ENCODE measurements around the gene CALML4. TPM values are rescaled to one million over a fixed set of nuclear protein-coding genes. Genes with fewer than 3 reads are reported as not detected.
"Not testable (repeated sequence)": the region's sequence is repeated elsewhere in the genome, so short reads cannot be mapped to it uniquely, and the experiment has no call there.

The CALML4 gene
- total RNA-seq, 1 experiment from 2014 or later: 4.2 TPM

- no peak for DNase-seq (ENCODE audit: low read depth)
Observed at GRCh38 chr15:68208136-68208535, 3.0 kb upstream of the CALML4 start.

GRCh38 chr15:68207176-68207935 is 2.2 kb upstream of the CALML4 start:
- no peak for DNase-seq (ENCODE audit: low read depth)

GRCh38 chr15:68206711-68207151 is 1.6 kb upstream of the CALML4 start:
- DNase-seq (ENCODE audit: low read depth): no peak

GRCh38 chr15:68205954-68206539 is 915 bp upstream of the CALML4 start:
- DNase-seq (ENCODE audit: low read depth): no peak

DNA sequence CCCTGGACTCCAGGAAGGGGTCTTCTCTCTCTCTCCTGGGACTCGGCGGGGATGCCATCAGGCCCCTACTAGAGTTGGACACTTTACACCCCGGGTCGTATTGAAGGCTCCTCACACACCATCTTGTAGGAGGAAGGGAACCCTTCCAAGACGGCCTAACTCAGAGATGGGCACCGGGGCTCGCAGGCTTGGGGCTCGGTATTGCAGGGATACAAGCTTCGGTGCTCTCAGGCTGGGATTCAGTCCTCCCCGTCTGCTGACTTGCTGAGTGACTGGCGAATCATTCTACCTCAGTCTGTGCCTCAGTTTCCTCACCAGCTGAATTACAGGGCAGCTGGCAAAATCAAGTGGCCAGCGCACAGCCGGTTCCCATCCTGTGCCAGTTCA is 419 bp upstream of the CALML4 start:
- DNase-seq (ENCODE audit: low read depth): no peak

GRCh38 chr15:68204361-68204760 is 771 bp downstream of the CALML4 start:
- no peak for DNase-seq (ENCODE audit: low read depth)

- DNase-seq (ENCODE audit: low read depth): no peak
Observed at GRCh38 chr15:68203956-68204355, 1.2 kb downstream of the CALML4 start.

GRCh38 chr15:68203486-68203885 is 1.6 kb downstream of the CALML4 start:
- DNase-seq (ENCODE audit: low read depth): no peak

DNA sequence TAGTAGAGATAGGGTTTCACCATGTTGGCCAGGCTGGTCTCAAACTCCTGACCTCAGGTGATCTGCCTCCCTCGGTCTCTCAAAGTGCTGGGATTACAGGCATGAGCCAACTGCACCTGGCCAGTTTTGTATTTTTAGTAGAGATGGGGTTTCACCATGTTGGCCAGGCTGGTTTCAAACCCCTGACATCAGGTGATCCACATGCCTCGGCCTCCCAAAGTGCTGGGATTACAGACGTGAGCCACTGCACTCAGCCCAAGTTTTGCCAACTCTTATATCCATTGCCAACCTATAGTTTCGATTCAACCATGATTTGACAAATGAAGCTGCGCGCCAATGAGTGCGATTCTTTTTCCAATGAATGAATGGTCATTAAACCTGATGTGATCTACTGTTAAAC is 2.1 kb downstream of the CALML4 start:
- not testable (repeated sequence) for DNase-seq (ENCODE audit: low read depth)

DNA sequence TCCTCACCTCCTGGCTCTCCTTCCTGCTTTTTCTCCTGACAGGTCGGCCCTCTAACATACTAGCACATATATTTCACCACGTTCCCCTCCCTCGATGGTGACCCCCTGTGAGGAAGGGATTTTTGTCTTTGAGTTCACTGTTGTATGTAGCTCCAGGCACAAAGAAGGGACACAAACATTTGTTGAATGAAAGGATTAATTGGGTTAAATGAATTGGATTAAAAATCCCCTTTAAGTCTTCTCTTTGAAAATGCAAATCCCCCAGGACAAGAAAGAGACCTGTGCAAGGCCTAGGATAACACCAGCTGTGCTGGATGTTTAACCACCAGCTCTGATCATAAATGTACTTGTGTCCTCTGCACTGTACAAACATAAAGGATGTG is 3.3 kb downstream of the CALML4 start:
- no peak for DNase-seq (ENCODE audit: low read depth)

DNA sequence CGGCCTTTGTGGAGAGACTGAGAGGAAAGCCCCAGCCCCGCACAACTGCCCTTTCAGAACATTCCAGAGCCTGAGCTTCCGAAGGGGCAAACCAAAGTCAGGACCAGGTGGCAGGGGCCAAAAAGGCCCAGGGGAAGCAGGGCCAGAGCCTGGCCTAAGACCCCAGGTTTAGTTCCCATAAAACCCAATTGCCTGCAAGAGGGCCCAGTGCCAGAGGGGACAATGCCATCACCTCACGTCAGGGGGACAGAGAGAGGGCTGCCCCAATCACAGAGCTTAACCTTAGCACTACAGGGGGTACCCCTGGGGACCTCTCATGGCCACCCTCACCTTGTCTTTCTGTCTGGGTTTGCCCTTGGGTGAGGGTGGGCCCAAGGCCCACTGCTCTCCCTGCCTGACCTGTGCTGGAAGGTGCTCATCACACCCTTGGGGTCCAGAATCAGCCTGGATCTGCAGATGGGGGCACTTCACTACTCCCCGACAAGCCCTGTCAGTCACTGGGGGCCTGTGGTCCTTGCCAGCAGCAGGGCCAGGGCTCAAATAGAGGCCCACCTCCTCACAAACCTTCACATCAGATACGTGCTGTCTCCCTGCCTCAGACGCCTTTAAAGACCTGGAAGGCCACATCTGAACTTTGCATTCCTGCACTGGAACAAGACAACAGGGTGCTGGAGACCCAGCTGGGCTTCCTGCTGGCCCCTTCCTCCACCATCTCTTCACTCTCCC is 3.8 kb downstream of the CALML4 start:
- DNase-seq (ENCODE audit: low read depth): no peak

DNA sequence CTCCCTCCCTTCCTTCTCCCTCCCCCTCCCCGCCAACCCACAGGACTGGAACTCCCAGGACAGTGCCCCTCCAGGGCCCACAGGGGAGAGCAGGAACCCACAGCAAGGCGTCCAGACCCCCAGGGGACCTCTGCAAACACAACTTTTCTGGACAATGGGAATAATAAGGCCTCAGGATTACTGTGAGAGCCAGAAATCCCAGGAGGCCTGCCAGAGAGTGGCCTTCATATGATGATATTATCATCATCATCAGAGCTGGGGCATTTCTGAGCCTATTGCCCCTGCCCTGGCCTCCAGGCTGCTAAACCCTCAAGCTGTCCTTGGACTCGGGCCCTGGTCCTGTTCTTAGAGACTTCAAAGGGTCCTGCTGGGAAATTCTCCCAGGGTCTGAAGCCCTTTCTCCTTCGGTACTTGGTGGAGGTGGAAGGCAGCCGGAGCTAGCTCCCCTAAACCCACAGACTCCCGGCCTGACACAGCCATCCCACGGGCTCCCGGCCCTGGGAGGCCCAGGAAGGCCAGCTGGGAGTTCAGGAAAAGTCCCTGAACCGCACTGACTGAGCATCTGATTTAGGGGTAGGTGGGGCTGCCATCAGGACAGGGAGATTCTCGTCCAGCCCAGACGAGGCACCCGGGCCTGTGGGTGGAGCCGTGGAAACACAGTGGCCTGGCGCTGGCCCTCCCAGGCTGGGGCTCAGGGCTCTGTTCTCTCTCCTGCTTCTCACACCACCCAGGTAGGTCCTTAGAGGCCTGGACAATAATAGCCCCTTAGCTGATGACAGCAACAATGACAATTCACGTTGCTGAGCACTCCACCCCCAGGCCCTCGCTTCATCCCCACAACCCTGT is 4.9 kb downstream of the CALML4 start:
- DNase-seq (ENCODE audit: low read depth): no peak

GRCh38 chr15:68199340-68199739 is 5.8 kb downstream of the CALML4 start:
- DNase-seq (ENCODE audit: low read depth): no peak

GRCh38 chr15:68197661-68198437 is 7.3 kb downstream of the CALML4 start:
- no peak for DNase-seq (ENCODE audit: low read depth)

- DNase-seq (ENCODE audit: low read depth): no peak
Observed at GRCh38 chr15:68197170-68197492, 8.0 kb downstream of the CALML4 start.

DNA sequence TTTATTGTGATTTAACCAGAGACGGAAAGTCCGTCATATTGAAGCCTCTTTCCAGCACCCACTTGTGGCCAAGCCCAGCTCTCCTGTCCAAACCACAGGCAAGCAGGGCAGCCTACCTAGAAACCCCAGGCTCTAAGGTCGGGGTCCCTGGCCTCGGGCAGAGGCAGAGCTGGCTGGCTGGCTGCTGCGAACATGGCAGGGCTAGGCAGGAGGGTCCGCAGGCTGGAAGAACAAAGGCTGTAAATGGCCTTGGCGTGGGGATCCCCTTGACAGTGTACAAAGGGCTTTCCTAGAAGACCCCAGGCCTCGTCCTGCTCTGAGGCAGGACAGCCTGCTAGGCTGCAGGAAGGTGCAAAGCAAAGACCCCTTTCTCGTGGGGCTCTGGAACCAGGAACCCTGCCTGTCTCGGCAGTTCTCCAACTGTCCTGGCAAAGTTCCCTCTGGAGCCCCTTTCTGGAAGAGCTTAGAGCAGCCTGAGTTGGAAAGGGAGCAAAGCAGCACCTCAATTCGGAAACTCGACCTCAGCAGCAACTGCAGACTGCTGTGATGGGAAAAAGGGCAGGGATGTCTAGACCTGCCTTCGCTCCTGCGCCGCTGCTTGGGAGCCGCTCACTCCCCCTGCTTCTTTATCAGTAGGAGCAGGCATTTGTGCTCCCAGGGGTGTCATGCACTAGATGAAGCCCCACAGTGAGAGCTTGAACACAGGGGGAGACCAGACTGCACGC is 8.5 kb downstream of the CALML4 start:
- DNase-seq (ENCODE audit: low read depth): no peak

GRCh38 chr15:68195336-68196112 is 9.6 kb downstream of the CALML4 start:
- DNase-seq (ENCODE audit: low read depth): no peak

- no peak for DNase-seq (ENCODE audit: low read depth)
Observed at GRCh38 chr15:68192804-68193486, 12.2 kb downstream of the CALML4 start.

DNA sequence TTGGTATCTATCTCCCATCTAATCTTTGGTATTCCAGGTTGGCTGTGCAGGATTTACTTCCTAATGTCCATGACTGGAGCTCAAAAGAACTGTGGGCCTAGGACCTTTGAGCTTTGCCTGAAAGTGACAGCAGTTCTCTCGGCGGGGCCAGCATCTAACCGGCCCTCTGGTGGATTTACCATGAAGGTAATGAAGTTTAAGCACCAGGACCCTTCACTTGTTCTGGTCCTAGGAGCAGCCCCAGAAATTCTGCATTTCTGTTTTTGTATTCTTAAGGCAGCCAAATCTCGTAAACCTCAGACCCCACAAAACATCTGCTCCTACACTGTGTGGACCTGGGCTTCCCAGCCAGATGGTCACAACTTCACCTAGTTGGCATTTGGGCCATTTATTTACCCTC is 13.0 kb downstream of the CALML4 start:
- DNase-seq (ENCODE audit: low read depth): no peak

Measured in Daoy (cell line).